BLaER1 treated with 17β-estradiol and CSF1 and Interleukin-3, amounts not matched to agents 10 nM and 100 nM (cell line): Measurements from ENCODE around the gene TRPC4.

ENCODE experiments used
- H3K27ac ChIP-seq, 11 experiments: shearing (Covaris generic); formaldehyde crosslinking; 2 replicates each; pipeline ENCODE4 v1.8.1; 2022
- H3K27me3 ChIP-seq, 11 experiments: shearing (Covaris generic); formaldehyde crosslinking; 2 replicates each; pipeline ENCODE4 v1.8.1; 2022
- H3K36me3 ChIP-seq, 11 experiments: shearing (Covaris generic); formaldehyde crosslinking; 2 replicates each; pipeline ENCODE4 v1.8.1; 2022
- H3K4me1 ChIP-seq, 10 experiments: shearing (Covaris generic); formaldehyde crosslinking; 2 replicates each; pipeline ENCODE4 v1.8.1; 2022
- H3K4me2 ChIP-seq, 11 experiments: shearing (Covaris generic); formaldehyde crosslinking; 2 replicates each; pipeline ENCODE4 v1.8.1; 2022
- H3K4me3 ChIP-seq, 10 experiments: shearing (Covaris generic); formaldehyde crosslinking; 2 replicates each; pipeline ENCODE4 v1.8.1; 2022
- H3K9ac ChIP-seq, 11 experiments: shearing (Covaris generic); formaldehyde crosslinking; 2 replicates each; pipeline ENCODE4 v1.8.1; 2022
- H3K9me3 ChIP-seq, 11 experiments: shearing (Covaris generic); formaldehyde crosslinking; replicated peaks in 1 of 11; 2 replicates each; pipeline ENCODE4 v1.8.1; 2022
- H4K20me1 ChIP-seq, 11 experiments: shearing (Covaris generic); formaldehyde crosslinking; 2 replicates each; pipeline ENCODE4 v1.8.1; 2022
- Cebpa-rat ChIP-seq, 11 experiments: shearing (Covaris generic); IDR thresholded peaks; 2 replicates each; pipeline ENCODE4 v1.8.1; 2022

The TRPC4 gene

GRCh38 chr13:37665420-37665819 lies 204.2 kb downstream of the TRPC4 start:
- Histone ChIP-seq H3K9me3 (no peaks in the 10 kb centered on the region), H3K4me2 (peak overlapping the region in 10 of 11 experiments; percentile 4 to 75 (median 56); a peak in 12 of 22 replicates)

GRCh38 chr13:37663724-37664123 lies 205.8 kb downstream of the TRPC4 start:
- no peak overlapping the region for H3K9ac ChIP-seq
- peaks cover 10 to 22% (median 14%) of the 10 kb centered on the region in 10 experiments for H3K4me1 ChIP-seq
- no peaks in the 10 kb centered on the region for H3K36me3 ChIP-seq
- H3K4me2 ChIP-seq, result no peak overlapping the region
- no peak for TF ChIP-seq Cebpa-rat (IDR thresholded peaks at IDR 0.05)
- H3K27me3 ChIP-seq, result no peaks in the 10 kb centered on the region
- no peaks in the 10 kb centered on the region for H4K20me1 ChIP-seq
- H3K9me3 ChIP-seq, result peaks cover 0 to 7% (median 0%) of the 10 kb centered on the region in 11 experiments; a peak in 3 of 22 replicates
- H3K27ac ChIP-seq, result no peak overlapping the region
- H3K4me3 ChIP-seq, result no peak overlapping the region

More at GRCh38 chr13:37665420-37665819, 204.2 kb downstream of the TRPC4 start:
- H3K36me3 ChIP-seq, result no peaks in the 10 kb centered on the region
- H3K27ac ChIP-seq, result no peak overlapping the region
- H3K27me3 ChIP-seq, result no peaks in the 10 kb centered on the region
- H3K4me3 ChIP-seq, result no peak overlapping the region
- H4K20me1 ChIP-seq, result no peaks in the 10 kb centered on the region
- no peak overlapping the region for H3K9ac ChIP-seq
- TF ChIP-seq Cebpa-rat (IDR thresholded peaks at IDR 0.05), result no peak
- H3K4me1 ChIP-seq, result peaks cover 9 to 17% (median 12%) of the 10 kb centered on the region in 10 experiments

- H3K4me2 ChIP-seq, result no peak overlapping the region; a peak in 1 of 22 replicates
- H3K27me3 ChIP-seq, result no peaks in the 10 kb centered on the region
- no peak overlapping the region for H3K9ac ChIP-seq
- H3K4me1 ChIP-seq, result peaks cover 10 to 22% (median 14%) of the 10 kb centered on the region in 10 experiments
- H3K4me3 ChIP-seq, result no peak overlapping the region
- TF ChIP-seq Cebpa-rat (IDR thresholded peaks at IDR 0.05), result no peak
- peaks cover 0 to 7% (median 0%) of the 10 kb centered on the region in 11 experiments; a peak in 3 of 22 replicates for H3K9me3 ChIP-seq
- H3K27ac ChIP-seq, result no peak overlapping the region
- no peaks in the 10 kb centered on the region for H3K36me3 ChIP-seq
- H4K20me1 ChIP-seq, result no peaks in the 10 kb centered on the region
These were observed 206.9 kb downstream of the TRPC4 start for GRCh38 chr13:37662624-37663023.

GRCh38 chr13:37657956-37658355 lies 211.6 kb downstream of the TRPC4 start:
- H3K4me2 ChIP-seq, result no peak overlapping the region
- no peaks in the 10 kb centered on the region for H3K27me3 ChIP-seq
- H3K9ac ChIP-seq, result no peak overlapping the region
- TF ChIP-seq Cebpa-rat (IDR thresholded peaks at IDR 0.05), result no peak
- H4K20me1 ChIP-seq, result no peaks in the 10 kb centered on the region
- H3K4me1 ChIP-seq, result peaks cover 0 to 7% (median 0%) of the 10 kb centered on the region in 10 experiments; a peak in 2 of 20 replicates
- no peaks in the 10 kb centered on the region for H3K36me3 ChIP-seq
- H3K9me3 ChIP-seq, result peaks cover 0 to 7% (median 0%) of the 10 kb centered on the region in 11 experiments; a peak in 3 of 22 replicates
- no peak overlapping the region for H3K27ac ChIP-seq
- no peak overlapping the region for H3K4me3 ChIP-seq

GRCh38 chr13:37657134-37657533 lies 212.4 kb downstream of the TRPC4 start:
- Histone ChIP-seq H3K4me3 (no peak overlapping the region), H4K20me1 (no peaks in the 10 kb centered on the region), H3K4me2 (no peak overlapping the region), H3K4me1 (peaks cover 0 to 7% (median 0%) of the 10 kb centered on the region in 10 experiments; a peak in 2 of 20 replicates), H3K36me3 (no peaks in the 10 kb centered on the region), H3K9ac (no peak overlapping the region), H3K27ac (no peak overlapping the region), H3K27me3 (no peaks in the 10 kb centered on the region), H3K9me3 (peaks cover 0 to 7% (median 0%) of the 10 kb centered on the region in 11 experiments; a peak in 3 of 22 replicates)
- no peak for TF ChIP-seq Cebpa-rat (IDR thresholded peaks at IDR 0.05)

GRCh38 chr13:37656247-37656940 lies 213.2 kb downstream of the TRPC4 start:
- H3K4me3 ChIP-seq, result no peak overlapping the region
- peaks cover 0 to 7% (median 0%) of the 10 kb centered on the region in 11 experiments; a peak in 3 of 22 replicates for H3K9me3 ChIP-seq
- H3K4me2 ChIP-seq, result no peak overlapping the region
- H4K20me1 ChIP-seq, result no peaks in the 10 kb centered on the region
- no peaks in the 10 kb centered on the region for H3K27me3 ChIP-seq
- no peak for TF ChIP-seq Cebpa-rat (IDR thresholded peaks at IDR 0.05)
- H3K4me1 ChIP-seq, result peaks cover 0 to 7% (median 0%) of the 10 kb centered on the region in 10 experiments; a peak in 2 of 20 replicates
- no peak overlapping the region for H3K27ac ChIP-seq
- no peaks in the 10 kb centered on the region for H3K36me3 ChIP-seq
- H3K9ac ChIP-seq, result no peak overlapping the region

GRCh38 chr13:37652596-37652995 lies 217.0 kb downstream of the TRPC4 start:
- Histone ChIP-seq H3K4me2 (no peak overlapping the region), H4K20me1 (no peaks in the 10 kb centered on the region), H3K4me1 (no peaks in the 10 kb centered on the region), H3K27ac (no peak overlapping the region), H3K36me3 (no peaks in the 10 kb centered on the region), H3K27me3 (no peaks in the 10 kb centered on the region), H3K9ac (no peak overlapping the region), H3K4me3 (no peak overlapping the region), H3K9me3 (no peaks in the 10 kb centered on the region)
- TF ChIP-seq Cebpa-rat (IDR thresholded peaks at IDR 0.05), result no peak

- Histone ChIP-seq H3K4me3 (no peak overlapping the region), H4K20me1 (no peaks in the 10 kb centered on the region), H3K9me3 (no peaks in the 10 kb centered on the region), H3K4me2 (no peak overlapping the region), H3K27me3 (no peaks in the 10 kb centered on the region), H3K27ac (no peak overlapping the region), H3K36me3 (no peaks in the 10 kb centered on the region), H3K4me1 (no peaks in the 10 kb centered on the region), H3K9ac (no peak overlapping the region)
- no peak for TF ChIP-seq Cebpa-rat (IDR thresholded peaks at IDR 0.05)
These were observed 217.7 kb downstream of the TRPC4 start for GRCh38 chr13:37651891-37652290.

- H3K4me2 ChIP-seq, result no peak overlapping the region
- H3K4me1 ChIP-seq, result no peaks in the 10 kb centered on the region
- no peak overlapping the region for H3K9ac ChIP-seq
- H3K9me3 ChIP-seq, result no peaks in the 10 kb centered on the region
- H3K27me3 ChIP-seq, result no peaks in the 10 kb centered on the region
- no peak overlapping the region for H3K4me3 ChIP-seq
- no peaks in the 10 kb centered on the region for H3K36me3 ChIP-seq
- TF ChIP-seq Cebpa-rat (IDR thresholded peaks at IDR 0.05), result no peak
- H4K20me1 ChIP-seq, result no peaks in the 10 kb centered on the region
- no peak overlapping the region for H3K27ac ChIP-seq
These were observed 221.0 kb downstream of the TRPC4 start for GRCh38 chr13:37648609-37649008.
